Measurements from ENCODE around the gene OSBPL9.
"Not testable (repeated sequence)": the region's sequence is repeated elsewhere in the genome, so short reads cannot be mapped to it uniquely, and the experiment has no call there.

The OSBPL9 gene

GRCh38 chr1:51669816-51670215 lies 52.9 kb downstream of the OSBPL9 start:
- no peak for DNase-seq

GRCh38 chr1:51671527-51672325 lies 54.8 kb downstream of the OSBPL9 start:
- no peak for DNase-seq

- no peak for DNase-seq
Observed at GRCh38 chr1:51673279-51673678, 56.4 kb downstream of the OSBPL9 start.

- DNase-seq, result no peak
Observed at GRCh38 chr1:51675177-51675780, 58.4 kb downstream of the OSBPL9 start.

- no peak for DNase-seq
Observed at GRCh38 chr1:51679435-51679834, 62.5 kb downstream of the OSBPL9 start.

- DNase-seq, result no peak
Observed at GRCh38 chr1:51684776-51685175, 67.9 kb downstream of the OSBPL9 start.

- DNase-seq, result no peak
Observed at GRCh38 chr1:51686450-51686849, 69.6 kb downstream of the OSBPL9 start.

- no peak for DNase-seq
Observed at GRCh38 chr1:51689075-51689440, 72.2 kb downstream of the OSBPL9 start.

GRCh38 chr1:51689643-51690042 lies 72.8 kb downstream of the OSBPL9 start:
- DNase-seq, result no peak

- no peak for DNase-seq
Observed at GRCh38 chr1:51690285-51690961, 73.5 kb downstream of the OSBPL9 start.

GRCh38 chr1:51691920-51692319 lies 75.0 kb downstream of the OSBPL9 start:
- no peak for DNase-seq

- DNase-seq, result no peak
Observed at GRCh38 chr1:51693419-51694155, 76.7 kb downstream of the OSBPL9 start.

GRCh38 chr1:51697166-51697565 lies 80.3 kb downstream of the OSBPL9 start:
- no peak for DNase-seq

GRCh38 chr1:51699391-51699790 lies 82.5 kb downstream of the OSBPL9 start:
- DNase-seq, result no peak

- DNase-seq, result not testable (repeated sequence)
Observed at GRCh38 chr1:51701782-51702181, 84.9 kb downstream of the OSBPL9 start.

GRCh38 chr1:51702220-51702619 lies 85.3 kb downstream of the OSBPL9 start:
- DNase-seq, result not testable (repeated sequence)

GRCh38 chr1:51705035-51705434 lies 88.1 kb downstream of the OSBPL9 start:
- DNase-seq, result no peak

GRCh38 chr1:51708911-51709760 lies 92.2 kb downstream of the OSBPL9 start:
- DNase-seq, result no peak

GRCh38 chr1:51709951-51710350 lies 93.1 kb downstream of the OSBPL9 start:
- DNase-seq, result no peak

- DNase-seq, result no peak
Observed at GRCh38 chr1:51712590-51712989, 95.7 kb downstream of the OSBPL9 start.

GRCh38 chr1:51714374-51715019 lies 97.6 kb downstream of the OSBPL9 start:
- DNase-seq, result no peak

GRCh38 chr1:51715369-51715768 lies 98.5 kb downstream of the OSBPL9 start:
- no peak for DNase-seq

Measured in KG1 (cell line).